ENCODE results near the gene OSBPL8.
A peak's percentile ranks its signal among the peaks of the same experiment; 100 is the strongest.

Gene OSBPL8

DNA sequence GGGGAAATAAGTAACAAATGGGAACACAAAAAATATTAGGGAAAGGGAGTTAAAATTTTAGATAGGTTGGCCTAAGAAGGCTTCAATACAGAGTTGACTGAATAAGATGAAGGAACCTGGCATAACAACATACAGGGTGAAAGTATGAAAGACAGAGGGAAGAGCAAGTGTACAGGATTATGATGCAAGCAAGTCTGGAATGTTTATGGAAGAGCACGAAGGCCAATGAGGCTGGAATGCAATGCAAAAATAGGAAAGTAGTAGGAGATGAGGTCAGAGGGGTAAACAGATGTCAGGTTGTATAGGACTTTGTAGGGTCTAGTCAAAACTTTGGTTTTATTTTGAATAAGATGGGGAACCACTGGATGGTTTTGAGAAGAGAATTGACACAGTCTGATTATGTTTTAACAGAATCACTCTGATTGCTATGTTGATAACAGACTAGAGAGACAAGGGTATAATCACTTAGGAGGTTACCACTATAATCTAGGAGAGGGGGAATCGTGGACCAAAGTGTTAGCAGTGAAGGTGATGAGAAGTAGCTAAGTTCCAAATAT, 96.8 kb downstream of the OSBPL8 start:
- no peak for DNase-seq (ENCODE audit: low spot score)

DNA sequence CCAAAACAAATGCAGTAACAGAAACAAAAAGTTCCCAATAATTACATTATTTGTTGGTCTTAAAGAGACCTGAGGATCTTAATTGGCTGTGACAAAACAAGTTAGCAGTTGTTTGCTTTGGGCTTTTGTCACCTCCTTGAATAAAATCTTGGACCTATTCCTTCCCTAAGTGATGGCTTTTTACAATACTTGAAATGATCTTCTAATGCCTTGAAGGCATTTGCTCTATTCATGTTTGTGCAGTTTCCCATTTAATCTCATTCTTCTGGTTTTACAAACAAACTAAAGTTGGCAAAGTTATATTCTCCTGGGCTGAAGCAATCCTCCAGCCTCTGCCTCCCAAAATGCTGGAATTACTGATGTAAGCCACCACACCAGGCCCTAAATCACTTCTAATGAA, 98.8 kb downstream of the OSBPL8 start:
- DNase-seq (ENCODE audit: low spot score) = no peak

DNA sequence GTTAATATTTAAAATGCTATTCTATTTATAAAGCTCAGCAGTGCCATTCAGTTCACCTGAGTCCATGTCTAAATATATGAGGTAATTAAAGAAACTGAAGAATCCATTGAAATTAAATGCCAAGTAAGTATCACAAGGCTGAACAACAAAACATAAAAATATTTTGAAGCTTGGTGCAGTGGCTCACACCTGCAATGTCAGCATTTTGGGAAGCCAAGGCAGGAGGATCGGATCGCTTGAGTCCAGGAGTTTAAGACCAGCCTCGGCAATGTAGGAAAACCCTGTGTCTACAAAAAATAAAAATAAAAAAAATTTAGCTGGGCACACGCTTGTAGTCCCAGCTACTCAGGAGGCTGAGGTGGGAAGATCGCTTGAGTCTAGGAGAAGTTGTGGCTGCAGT, 101.8 kb downstream of the OSBPL8 start:
- DNase-seq (ENCODE audit: low spot score) = no peak

DNA sequence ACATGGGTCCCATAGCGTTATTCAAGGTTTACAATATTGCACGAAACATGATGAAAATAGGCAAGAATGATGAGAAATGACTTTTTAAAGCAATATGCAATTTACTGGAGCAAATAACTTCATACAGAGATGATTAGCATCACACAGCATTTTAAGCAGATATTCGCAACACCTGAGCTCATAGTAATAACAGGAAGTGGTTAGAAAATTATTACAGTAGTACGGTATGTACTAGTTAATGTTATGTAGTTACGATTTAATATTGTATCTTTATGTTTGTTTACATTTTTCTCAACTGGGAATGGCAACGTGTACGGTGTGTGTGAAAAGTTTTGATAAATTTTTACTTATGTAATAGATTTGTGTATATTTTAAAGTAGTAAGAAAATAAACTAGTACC, 102.6 kb downstream of the OSBPL8 start:
- DNase-seq (ENCODE audit: low spot score) = no peak

DNA sequence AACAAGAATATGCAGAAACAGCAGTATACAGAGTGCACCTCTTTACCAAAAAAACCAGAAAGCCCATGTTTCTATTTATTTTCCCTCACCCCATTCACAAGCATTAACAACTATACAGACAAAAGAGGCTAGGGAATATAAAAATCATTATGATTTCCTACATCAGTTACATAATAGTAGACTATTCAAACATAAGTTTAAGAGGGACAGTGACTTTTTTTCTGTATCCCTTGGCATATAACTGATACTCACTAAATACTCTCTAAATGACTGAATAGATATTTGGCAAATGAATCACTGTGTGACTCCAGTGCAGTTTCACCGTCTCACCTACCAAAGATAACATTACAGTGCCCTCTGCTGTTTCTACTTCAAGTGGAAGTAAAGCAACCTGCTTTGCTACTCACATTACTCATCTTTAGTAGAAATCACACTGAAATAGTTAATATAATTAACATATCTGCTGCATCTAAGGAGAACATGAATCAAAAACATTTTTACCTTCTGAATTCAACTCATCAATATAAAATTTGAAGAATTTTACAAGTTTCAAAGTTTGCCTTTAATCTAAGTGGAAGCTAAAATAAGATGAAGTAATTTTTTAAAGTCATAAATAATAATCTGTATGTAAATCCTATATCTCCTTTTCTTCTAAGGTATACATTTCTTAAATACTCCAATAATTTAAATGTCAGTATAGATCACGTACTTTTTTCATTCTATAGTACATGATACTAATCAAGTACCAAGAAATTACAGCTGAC, 103.8 kb downstream of the OSBPL8 start:
- peak; percentile 23 for DNase-seq (ENCODE audit: low spot score)

DNA sequence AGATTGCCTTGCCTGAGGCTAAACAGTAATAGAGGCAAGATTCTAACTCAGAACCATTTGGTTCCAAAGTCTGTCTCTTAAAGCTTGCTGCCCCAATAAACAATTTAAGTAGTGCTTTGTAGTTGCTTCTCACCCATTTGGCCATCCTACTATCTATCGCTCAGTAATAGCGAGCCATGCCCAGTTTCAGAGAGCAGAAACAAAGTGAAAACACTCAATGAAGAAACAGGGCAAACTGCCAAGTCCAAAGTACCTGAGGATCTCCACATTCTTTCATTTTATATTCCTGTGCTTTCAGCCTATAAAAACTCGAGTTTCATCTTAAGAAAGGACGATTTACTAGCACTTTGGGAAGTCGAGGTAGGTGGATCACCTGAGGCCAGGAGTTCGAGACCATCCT, 108.0 kb downstream of the OSBPL8 start:
- DNase-seq (ENCODE audit: low spot score) = no peak

DNA sequence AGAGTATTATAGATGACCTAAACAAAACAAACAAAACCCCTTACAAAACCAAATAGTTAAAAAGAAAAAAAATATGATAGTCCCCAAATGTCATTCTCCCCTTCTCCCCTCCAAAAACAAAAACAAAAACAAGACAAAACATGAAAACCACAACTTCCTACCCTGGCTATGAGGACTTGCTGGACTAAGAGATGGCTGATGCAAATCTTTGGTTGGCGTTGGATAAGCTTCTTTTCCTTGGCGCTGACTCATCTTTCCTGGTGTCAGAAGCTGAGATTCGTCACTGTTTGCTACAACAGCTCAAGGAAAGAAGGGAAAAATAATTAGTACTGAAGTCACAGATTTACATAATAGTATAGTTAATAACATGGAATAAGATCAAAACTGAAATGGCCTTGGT, 108.9 kb downstream of the OSBPL8 start:
- DNase-seq (ENCODE audit: low spot score) = no peak

DNA sequence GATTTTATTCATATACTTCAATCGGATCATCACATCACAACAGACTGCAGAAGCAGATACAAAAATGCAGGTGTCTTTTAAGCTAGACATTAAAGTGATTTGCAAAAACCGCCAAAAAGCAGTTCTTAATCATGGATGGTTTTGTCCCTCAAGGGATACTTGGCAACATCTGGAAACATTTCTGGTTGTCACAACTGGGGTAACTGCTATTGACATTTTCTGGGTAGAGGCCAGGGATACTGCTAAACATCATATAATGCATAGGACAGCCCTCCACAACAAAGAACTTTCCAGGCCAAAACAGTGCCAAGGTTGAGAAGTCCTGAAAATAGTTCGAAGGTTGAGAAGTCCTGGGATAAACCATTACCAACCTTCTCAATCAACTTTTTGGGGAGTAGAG, 109.6 kb downstream of the OSBPL8 start:
- no peak for DNase-seq (ENCODE audit: low spot score)

DNA sequence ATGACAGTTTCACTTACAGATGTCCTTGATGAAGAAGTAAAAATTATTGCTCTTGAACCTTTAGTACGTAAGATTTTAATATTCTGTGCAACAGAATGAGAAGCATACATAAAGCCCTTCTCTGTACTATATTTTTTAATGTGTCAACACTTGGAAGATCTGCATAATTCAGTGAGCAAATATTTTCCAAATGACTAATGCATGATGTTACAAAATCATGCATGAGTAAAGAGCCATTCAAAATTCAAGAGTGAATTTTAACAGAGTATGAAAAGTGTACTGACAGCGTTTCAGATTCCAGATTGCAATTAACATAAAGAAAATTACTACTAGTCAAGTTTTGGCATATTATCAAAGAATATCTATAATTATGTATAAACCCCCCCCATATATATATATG, 110.0 kb downstream of the OSBPL8 start:
- DNase-seq (ENCODE audit: low spot score) = no peak

DNA sequence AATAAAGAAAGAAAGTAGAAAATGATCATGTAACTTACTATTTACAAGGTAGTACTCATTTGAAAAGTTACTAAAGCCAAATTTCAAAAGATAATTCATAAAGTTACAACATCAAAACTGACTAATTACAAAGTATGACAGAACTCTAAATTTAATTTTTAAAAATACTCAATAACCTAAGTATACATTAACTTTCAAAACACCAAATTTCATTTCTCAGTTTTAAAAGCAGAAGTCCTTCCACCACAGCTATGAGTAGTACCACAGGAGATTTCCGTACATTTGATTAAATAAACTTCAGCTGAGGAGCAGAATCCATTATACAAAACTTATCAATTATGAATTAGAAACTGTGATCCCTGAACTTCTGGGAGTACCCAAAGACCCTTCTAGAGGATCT, 110.6 kb downstream of the OSBPL8 start:
- DNase-seq (ENCODE audit: low spot score) = no peak

DNA sequence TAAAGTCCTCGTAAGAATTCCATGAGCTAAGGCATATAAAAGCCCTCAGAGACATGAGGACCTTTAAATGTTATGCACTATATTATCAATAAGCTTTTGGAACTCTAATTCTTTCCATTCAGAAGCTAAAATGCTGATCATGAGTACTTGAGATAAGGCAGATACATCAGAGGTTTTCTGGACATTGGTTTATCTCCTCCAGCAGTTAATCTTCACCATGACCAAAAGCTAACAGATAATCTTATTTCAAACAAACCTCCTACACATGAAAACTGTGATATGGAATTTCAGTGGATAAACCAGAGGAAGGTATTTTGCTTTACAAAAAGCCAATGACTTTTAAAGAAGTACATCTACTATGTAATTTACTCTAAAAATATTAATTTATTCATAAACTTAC, 113.5 kb downstream of the OSBPL8 start:
- no peak for DNase-seq (ENCODE audit: low spot score)

DNA sequence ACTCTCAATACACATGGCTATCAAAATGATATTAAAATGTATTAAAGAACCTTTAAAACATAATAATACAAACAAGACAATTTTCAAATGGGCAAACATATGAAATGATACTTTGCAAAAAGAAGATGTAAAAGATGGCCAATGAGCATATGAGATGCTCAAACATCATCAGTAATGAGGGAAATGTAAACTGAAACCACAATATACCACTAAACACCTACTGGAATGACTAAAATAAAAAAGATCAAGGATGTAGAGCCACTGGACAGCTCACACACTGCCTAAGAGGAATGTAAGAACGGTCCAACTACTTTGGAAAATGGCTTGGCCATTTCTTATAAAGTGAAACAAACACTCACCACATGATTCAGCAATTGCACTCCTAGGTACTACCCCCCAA, 114.1 kb downstream of the OSBPL8 start:
- DNase-seq (ENCODE audit: low spot score) = no peak

DNA sequence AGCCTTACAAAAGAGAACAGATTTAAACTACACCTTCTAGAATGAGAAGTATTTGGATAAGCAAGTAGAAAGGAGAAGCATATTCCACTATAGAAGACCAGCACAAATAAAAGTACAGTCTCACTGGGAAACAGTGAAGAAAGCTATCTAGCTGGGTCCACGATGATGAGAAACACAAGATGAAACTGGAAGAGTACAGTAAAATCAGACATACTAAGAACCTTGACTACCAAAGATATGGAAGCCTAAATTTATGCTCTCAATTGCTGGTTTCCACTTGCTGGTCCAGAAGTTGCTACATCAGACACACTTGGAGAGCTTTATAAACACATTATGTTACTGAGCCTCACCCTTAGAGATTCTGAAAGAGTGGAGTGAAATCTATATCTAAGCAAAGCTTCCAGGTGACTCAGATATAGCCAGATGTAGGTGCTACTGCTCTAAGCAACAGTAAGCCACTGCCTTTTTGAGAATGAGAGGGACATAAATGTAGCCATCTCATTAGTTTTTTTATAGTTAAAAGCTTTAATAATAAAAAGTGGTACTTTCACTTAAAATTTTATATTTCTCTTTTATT, 115.1 kb downstream of the OSBPL8 start:
- no peak for DNase-seq (ENCODE audit: low spot score)

DNA sequence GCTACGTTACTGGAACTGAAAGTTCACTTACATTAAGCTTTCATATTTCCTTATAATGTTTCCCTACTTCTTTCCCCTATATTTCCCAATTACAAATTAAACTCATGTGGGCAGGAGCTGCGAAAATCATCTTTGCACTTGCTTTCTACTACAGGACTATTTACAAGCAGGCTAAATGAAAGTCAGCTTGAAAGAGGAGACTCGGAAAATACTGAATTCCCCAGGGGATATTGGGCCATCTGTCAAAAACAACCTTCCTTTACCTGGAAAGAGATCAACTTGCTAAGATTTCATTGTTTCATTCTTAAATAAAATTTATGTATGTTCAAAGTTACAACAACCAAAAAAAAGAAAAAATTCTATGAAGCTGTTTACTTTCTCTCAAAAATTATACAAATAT, 118.6 kb downstream of the OSBPL8 start:
- no peak for DNase-seq (ENCODE audit: low spot score)

DNA sequence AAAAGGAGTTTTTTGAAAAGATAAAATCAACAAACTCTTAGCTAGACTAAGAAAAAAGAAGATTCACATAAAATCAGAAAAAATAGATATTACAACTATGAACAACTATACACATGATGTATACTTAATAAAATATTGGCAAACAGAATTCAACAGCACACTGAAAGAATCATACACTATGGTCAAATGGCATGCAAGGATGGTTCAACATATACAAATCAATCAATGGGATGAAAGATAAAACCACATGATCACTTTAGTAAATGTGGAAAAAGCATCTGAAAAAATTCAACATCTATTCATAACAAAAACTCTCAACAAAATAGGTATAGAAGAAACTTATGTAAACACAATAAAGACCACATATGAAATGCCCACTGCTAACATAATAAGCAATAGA, 126.8 kb downstream of the OSBPL8 start:
- DNase-seq (ENCODE audit: low spot score) = no peak

DNA sequence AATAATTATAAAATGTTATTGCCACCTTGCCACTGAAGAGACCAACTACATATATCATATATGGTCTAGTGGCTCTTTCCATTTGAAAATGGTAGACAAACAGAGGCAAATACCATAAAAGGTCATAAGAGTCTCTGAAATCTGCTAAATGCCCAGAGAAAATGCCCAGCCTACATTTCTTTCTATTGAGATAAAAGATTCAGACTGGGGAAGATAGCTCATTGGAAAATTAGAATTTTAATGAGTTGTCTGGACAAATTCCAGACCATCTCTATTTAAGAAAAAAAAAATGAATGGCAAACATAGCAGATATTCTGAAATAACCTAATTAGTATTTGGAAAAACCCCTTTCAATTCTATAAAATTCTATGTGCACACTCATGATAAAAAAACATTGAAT, 131.5 kb downstream of the OSBPL8 start:
- DNase-seq (ENCODE audit: low spot score) = no peak

DNA sequence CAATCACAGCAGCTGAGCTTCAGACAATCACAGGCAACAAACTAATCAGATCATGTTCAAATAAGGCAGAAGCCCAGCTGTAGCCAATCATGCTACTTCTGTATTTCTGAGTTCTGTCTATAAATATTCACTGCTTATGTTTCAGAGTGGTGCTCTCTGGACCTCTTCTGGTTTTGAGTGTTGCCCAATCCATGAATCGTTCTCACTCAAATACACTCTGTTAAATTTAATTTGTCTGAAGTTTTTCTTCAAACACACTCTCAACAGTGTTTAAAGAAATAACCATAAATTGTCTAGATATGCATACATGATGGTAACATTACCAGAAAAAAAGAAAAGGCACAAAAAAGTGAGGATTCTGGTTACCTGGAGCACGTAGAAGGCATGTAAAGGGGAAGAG, 133.4 kb downstream of the OSBPL8 start:
- no peak for DNase-seq (ENCODE audit: low spot score)

DNA sequence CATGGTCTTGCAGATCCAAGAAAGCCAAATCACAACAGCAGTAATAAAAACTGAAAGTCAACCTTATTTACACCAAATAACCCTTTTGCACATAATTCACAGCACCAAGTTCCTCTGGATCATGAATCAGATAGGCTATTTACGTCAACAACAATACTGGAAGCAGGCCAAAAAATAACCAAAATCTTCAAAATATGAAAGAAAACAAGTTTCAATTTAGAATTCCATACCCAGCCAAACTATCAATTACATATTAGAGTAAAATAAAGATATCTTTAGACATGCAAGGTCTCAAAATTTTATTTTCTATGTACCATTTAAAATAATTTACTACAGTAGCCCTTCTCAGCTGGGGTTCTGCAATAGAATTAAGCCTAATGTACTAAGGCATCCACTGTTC, 134.6 kb downstream of the OSBPL8 start:
- DNase-seq (ENCODE audit: low spot score) = no peak

DNA sequence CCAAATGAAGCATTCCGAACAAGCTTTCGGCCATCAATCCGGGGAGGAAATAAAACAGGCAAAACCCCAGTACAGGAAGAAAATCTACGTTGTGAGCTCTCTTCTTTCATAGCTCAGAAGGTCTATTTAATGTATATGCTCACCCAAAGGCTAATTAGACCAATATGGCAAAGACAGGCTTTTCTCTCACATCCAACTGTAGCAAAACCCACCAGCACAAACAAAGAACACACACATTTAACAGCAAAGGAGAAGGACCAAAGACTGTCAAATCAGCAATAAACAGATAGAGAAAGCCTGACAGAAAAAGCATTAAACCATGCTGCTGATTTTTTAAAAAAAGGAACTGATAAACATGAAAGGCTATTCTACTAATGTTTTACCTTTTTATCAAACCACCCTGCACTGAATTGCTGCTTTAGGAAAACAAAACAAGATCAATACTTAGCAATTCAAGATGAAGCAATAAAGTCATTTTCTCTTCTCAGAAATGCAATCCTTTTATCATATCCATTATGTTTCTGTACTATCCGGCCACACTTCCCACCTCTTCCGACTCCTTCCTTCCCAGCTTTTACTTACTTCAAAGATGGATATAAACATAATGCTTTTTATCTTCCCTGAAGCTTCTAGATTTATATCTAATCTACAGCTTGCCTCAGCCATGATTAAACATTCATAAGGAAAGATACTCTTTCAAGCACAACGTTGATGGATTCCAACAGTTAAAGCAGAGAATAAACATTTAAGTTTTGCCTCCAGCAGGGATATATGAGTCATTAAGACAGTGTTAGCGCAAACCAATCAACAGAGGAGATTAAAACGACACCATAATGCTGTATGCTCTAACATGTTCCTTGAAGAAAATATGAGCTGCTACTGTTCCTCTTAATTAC, 136.8 kb downstream of the OSBPL8 start:
- DNase-seq (ENCODE audit: low spot score) = no peak

DNA sequence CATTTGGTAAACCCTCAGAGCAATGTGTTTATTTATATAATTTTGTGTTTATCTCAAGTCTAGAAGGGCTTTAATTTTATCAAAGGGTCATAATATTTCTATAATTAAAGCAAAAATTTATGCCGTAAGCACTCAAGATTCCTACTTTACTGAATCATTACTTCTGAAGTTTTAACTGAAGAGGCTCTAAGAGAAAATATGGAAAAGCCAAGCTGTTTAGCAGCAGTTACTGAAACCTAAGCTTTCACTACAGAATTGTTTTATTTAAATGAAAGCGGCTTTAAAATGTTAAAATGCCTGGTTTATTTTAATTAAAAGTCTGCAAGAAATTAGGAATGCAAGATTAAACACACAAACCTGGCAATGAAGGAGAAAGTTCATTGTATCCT, 137.4 kb downstream of the OSBPL8 start:
- no peak for DNase-seq (ENCODE audit: low spot score)

DNA sequence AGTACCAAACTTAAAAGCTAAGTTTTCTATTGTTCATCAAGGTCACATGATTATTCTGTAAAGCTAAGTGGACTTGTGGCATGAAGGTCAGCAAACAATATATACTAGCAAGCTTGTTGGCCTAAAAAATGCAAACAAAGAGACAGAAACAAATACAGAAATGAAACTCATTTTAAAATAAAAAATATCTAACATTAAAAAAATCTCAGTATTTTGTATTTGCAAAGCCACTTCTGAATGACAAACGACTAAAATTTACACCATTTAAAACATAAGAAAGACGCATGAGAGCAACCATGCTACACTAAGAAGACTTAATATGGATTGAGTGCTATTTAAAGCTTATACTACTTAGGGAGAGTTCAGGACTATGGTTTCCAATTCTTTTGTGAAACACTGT, 138.5 kb downstream of the OSBPL8 start:
- DNase-seq (ENCODE audit: low spot score) = no peak

DNA sequence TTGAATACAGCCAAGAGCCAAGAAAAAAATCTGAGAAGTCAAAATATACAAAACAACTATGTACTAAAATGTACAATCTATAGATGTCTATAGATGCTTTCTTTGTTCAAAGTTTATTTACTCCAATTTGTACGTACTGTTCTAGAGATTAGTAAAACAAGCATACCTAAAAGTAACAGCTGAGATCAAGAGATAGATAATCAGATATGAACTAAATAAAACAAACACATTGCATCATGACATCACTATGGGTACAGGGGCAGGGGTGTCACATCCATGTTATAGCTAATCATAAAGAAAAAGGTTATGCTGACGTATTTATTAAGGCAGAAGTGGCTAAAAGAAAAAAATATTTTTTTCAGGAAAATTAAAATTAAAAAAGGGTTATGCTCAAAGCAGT, 139.3 kb downstream of the OSBPL8 start:
- DNase-seq (ENCODE audit: low spot score) = no peak

DNA sequence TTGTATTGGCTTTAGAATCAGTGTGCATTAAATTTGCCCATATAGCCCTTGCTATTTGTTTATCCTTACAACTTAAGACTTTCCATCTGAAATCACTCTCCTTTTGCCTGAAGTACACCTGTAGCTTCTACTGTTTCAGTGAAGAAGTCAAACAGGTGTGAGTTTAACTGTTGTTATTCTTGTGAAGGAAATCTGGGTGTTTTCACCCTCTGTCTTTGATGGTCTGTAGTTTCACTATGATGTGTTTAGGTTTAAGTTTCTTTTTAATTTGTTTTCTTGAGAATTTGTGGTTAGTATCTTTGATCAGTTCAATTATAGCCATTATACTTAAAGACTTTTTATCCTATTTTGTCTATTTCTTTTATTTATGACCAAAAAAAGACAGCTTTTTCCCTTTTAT, 142.5 kb downstream of the OSBPL8 start:
- DNase-seq (ENCODE audit: low spot score) = no peak
